Measurements from ENCODE around the gene DNAJB6.

DNA sequence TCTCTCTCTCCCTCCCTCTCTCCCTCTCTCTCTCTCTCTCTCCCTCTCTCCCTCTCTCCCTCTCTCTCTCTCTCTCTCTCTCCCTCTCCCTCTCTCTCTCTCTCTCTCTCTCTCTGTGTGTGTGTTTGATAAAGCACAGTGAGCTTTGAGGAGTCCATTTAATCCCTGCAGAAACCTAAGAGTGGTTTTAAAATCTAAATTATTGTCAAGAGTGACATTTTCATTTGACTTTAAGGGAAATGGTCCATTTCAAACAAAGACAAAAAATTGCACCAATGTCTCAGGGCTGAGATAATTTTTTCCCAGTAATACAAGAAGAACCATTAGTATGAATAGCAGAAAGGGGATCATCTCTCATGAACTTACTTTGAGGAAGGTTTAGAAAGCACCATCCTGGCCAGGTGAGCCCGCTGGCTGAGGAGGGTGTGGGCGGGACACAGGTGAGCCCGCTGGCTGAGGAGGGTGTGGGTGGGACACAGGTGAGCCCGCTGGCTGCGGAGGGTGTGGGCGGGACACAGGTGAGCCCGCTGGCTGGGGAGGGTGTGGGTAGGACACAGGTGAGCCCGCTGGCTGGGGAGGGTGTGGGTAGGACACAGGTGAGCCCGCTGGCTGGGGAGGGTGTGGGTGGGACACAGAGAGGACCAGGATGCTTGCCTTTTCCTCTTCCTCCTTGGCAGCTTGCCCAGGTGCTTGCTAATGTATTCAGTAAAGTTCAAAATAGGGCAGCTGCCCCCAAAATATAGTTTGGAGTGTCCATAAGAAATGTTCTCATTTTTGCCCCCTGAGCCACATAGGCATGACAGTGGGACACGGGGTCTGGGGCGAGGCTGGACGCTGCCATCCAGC is 125.0 kb downstream of the DNAJB6 start:
- TF ChIP-seq, protein P1, sequence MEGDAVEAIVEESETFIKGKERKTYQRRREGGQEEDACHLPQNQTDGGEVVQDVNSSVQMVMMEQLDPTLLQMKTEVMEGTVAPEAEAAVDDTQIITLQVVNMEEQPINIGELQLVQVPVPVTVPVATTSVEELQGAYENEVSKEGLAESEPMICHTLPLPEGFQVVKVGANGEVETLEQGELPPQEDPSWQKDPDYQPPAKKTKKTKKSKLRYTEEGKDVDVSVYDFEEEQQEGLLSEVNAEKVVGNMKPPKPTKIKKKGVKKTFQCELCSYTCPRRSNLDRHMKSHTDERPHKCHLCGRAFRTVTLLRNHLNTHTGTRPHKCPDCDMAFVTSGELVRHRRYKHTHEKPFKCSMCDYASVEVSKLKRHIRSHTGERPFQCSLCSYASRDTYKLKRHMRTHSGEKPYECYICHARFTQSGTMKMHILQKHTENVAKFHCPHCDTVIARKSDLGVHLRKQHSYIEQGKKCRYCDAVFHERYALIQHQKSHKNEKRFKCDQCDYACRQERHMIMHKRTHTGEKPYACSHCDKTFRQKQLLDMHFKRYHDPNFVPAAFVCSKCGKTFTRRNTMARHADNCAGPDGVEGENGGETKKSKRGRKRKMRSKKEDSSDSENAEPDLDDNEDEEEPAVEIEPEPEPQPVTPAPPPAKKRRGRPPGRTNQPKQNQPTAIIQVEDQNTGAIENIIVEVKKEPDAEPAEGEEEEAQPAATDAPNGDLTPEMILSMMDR (IDR thresholded peaks at IDR 0.05), result no peak
- no peak for TF ChIP-seq POLR2A (IDR thresholded peaks at IDR 0.05)

Measured in lower leg skin (tissue), 3 donors.